Femur (tissue), 1 donor: ENCODE results near the gene CCDC9B.

ENCODE experiments used
- DNase-seq: peaks from one replicate; pipeline ENCODE4 v3.0.0-alpha.2; 2017

Gene CCDC9B

DNA sequence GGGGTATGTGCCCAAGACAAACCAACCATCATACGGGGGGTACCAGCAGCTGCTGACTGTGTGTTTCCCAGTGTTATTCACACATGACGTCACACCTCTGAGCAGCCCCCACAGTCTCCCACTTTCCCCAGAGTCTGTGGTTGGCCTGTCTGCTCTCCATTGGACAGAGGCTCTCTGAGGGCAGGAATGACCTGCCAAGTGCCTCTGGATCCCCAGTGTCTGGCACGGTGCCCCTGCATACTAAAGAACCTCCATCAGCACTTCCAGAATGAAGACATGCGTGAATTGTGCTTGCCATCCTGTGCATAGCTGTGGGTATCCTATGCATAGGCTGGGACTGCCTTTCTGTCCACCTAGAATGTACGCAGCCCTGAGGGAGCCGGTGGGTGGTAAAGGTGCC is 3.5 kb upstream of the CCDC9B start:
- no peak for DNase-seq

DNA sequence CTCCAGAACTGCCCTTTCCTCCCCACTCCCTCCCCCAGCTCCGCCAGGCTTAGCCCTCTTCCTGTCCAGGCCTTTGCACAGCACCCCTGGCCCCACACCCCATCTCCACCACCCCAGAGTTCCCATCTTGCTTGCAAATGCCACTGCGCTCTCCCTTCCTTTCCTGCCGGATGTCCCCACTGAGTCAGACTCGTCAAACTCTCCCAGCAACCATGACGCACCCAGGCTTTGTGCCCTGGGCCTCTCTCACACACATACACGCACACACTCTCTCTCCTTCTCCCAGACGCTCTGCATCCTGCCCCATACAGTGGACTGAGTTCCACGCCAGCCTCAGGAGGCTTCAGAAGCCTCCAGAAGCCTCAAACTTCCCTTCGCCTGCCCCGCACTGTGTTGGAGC is 2.8 kb upstream of the CCDC9B start:
- peak; percentile 39 for DNase-seq

DNA sequence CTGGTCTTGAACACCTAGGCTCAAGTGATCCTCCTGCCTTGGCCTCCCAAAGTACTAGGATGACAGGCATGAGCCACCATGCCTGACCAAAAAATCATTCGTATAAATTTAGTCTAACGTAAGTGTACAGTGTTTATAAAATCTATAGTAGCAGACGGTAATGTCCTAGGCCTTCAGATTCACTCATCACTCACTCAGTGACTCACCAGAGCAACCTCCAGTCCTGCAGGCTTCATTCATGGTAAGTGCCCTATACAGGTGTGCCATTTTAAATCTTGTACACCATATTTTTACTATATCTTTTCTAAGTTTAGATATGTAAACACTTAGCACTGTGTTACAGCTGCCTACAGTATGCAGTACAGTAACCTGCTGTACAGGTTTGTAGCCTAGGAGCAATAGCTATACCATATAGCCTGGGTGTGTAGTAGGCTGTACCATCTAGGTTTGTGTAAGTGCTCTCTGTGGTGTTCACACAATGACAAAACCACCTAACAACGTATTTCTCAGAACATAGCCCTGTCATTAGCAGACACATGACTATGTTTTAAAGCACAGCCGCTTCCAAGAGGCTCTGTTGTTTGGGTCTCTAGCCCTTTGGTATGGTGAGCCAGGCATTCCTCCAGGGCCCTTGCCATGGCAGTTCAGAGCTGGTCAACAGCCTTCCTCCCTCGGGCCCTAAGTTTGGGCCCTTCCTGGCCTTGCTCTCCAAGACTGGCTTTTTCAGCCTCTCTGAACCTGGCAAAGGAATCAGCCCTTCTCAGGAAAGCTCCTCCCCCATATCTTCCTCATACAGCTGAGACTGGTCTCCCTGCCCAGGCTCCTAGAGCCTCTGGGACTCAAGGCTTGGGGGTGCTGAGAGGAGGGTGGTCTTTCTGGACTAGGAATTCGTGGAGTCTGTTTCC is 1.9 kb upstream of the CCDC9B start:
- no peak for DNase-seq

DNA sequence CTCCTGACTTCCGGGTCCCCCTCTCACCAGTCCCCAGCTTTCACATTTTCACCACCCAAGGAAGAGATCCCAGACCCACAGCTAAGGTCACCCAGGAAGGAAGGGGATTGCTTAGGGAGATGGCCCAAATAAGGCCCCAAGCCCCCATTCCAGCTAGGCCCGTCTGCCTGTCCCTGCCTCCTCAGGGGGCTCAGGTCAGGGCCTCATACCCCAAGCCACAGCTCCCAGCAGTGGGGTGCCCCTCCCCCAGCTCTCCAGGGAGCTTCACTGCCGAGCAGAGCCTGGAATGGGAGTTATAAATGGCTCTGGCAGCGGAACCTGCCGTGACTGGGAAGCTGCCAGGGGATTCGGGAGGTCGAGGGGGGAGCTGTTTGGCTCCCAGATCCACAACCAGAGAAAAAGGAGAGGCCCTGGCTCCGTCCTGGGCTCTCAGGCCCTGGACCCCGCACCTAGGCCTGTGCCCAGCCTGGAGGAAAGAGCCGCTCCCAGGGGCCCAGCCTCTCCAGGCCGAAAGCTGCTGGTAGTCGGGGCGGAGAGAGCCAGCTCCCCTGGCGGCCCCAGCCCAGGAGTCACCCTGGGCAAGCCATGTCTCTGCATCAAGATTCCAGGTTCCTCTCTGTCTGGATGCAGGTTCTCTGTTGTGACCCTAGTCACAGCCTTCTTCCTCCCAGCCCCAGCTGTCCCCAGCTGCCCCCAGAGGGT is 550 bp downstream of the CCDC9B start:
- peak; percentile 82 for DNase-seq

DNA sequence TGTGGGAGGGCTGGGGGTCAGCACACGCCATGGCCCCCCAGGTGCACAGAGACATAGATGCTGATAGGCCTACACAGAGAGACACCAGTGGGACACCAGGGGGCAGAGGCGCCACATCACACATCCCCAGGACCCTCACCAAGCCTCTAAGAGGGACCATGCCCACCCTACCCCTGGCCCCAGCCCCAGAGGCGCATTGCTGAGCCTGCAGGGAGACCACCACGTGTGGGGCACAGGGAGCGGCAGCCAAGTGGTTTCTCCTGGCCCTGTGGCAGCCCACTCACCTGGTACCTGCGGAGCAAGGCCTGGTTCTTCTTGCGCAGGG is 1.2 kb downstream of the CCDC9B start:
- no peak for DNase-seq

DNA sequence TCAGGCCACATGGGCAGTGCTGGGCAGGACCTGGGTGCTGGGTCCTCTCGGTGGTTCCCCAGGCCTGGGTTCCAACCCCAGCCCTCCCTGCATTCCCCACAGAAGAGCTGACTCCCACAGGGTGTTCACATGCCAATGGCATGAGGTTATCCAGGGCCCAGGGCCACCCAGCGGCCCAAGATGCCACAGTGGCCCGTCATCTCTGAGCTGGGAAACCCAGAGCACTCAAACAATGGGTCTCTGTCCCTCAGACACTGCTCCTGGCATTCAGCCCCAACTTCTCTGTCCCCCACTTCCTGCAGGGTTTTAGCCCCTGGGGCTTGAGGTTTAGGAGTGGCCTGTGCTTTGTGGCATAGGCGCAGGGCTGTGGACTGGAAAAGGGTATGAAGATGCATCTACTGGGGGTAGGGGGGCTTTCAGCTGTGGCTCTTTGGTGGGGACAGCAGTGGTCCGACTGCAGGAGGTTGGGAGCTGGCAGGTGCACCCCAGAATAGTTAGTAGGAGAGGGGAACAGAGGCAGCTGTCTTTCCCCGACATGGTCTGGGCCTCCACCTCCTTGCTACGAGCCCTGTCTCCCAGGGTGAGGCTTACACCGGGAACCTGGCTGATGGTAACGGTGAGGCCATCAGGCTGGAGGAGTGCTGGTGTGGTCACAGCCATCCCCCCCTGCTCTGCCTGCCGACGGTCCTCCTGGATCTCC is 1.7 kb downstream of the CCDC9B start:
- no peak for DNase-seq

DNA sequence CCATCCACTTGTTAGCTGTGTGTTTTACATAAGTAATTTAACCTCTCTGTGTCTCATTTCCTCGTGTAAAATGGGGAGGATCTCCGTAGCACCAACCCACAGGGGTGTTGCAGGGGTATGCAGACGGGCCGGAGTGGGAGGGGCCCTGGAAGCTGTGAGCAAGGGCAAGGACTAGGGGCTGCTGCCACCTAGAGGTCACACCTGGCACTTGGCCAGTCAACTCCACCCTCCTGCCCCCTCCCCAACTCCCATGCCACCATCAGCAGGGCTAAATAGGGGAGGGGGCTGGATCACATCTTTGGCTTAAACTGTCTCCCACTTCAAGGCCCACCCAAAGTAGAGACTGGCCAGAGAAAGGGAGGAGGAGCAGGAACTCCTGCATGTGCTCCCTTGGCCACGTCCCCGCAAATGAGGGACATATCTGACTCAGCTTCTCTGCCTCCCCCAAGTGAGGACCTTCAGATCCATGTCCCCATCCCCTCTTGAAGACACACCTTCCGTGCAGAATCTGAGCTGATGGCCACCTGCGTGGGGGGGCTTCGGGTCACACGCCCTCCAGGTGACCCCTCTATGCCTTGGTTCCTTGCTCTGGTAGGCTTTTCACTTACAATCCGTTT is 2.6 kb downstream of the CCDC9B start:
- DNase-seq, result peak; percentile 76

DNA sequence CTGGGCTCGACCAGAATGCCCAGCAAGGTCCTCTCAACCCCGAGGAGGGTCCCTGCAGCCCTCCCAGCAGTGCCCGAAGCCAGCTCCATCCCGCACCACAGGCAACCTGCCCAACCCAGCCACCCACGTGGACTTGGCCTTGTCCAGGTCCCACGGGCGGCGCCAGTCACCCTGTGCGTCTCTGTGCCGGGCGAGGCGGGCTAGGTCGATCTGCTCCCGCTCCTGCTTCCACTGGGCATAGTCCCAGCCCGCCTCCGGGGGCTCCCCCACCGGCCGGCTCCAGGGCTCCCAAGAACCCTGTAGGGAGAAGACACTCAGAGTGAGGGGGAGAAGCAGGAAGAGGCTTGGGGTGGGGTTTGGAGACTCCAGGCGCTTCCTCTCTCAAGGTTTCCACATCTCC is 3.1 kb downstream of the CCDC9B start:
- DNase-seq, result no peak

DNA sequence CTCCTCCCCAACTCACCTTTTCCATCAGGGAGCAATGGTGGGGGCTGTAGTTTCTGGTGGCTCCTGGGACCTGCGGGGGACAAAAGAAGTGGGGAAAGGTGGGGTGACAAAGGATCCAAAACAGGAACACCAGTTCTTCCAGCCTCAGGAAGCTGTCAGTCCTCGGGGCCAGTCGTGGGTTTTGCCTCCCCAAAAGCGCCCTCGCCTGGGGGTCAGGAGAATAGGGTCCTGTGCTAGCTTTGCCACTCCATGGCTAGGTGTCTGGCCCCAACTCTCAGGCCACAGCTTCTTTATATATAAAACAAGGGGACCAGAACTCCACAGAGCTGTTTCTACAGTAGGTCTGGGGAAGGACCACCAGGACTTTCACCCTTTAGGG is 4.0 kb downstream of the CCDC9B start:
- DNase-seq, result no peak

DNA sequence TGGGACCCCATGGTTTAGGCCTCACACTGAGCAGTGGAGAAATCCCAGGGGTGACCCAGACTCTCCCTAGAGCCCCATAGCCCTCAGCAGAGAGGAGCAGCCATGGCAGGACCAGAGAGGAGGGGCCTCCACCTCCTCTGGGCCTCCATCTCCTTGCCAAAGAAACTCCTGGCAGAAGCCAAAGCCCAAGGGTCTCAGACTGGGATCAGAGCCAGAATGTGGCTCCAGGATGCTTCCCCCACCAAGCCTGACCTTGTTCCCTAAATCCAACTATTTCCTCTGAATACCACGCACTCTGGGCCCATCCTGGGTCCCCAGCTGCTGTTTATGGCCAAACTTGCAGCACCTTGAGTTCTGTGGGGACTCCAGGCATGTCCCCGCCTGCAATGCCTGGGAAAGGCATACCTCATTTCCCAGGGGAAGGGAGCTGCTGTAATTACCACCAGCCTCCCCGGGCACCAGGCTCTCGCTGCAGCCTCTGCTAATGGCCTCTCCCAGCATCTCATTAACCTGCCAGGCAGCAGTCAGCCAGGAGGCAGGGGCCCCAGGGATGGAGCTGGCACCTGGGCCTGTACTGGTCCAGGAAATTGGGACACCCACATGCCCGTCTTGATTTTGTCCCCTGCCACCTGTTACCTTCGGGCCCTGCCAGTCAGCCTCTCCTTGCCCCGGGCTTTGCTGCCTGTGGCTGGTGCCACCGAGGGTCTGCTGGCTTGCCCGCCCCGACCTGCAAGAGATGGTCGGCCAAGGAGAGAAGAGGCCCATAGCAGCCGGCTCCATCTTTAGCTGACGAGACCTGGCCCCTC is 4.6 kb downstream of the CCDC9B start:
- no peak for DNase-seq

DNA sequence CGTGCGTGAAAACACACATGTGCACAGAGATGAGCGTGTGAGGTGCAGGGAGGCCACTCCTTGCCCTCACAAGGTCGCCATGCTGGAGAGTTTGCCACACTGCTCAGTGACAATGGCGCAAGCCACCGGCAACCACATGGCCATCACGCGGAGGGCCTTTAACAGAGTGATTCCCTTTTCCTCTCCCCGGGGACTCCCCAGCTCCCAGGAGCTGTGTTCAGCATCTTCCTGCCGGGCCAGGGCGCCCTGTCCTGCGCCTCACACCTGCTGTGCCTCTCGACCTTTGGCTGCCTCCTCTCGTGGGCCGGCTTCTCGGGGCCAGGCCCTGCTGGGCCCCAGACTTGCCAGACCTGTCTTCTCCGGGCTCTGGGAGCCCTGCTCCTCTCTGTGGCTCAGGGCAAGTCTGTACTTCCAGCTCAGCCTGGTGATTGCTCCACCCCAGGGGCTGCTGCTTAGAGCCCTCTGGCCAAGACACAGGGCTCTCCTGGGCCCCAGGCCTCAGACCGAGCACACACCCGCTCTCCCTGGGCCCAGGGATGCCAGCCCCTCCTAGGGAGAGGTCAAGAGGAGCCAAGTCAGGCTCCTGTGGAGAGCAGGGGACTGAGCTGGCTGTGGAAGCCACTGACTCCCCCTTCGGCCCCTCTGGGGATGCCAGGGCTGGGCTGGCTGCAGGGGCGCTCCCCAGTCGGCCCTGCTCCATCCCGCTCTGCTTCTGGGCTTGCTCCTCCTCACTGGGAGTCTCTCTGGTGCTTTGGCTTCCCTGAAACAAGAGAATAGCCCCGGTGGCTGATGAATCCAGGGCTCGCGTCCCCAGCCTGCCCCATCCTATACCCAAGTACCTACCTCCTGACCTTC is 5.6 kb downstream of the CCDC9B start:
- DNase-seq, result no peak

DNA sequence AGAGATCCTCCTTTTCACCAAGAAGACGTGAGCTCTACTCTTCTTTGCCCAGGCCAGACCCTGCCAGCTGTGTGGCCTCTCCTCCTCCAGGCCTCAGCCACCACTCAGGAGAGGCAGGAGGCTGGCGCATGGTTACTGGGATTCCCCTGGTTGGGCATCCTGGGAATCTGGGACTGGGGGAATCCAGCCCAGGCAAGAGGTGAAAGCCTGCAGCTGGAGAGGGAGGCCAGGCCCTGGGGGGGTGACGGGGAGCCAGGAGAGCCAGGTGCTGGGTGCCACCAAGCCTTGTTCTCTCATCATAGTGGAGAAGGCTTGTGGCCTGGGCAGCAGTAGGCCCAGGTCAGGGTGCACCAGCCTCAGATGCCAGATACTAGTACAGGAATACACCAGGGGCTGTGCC is 6.2 kb downstream of the CCDC9B start:
- DNase-seq, result no peak

DNA sequence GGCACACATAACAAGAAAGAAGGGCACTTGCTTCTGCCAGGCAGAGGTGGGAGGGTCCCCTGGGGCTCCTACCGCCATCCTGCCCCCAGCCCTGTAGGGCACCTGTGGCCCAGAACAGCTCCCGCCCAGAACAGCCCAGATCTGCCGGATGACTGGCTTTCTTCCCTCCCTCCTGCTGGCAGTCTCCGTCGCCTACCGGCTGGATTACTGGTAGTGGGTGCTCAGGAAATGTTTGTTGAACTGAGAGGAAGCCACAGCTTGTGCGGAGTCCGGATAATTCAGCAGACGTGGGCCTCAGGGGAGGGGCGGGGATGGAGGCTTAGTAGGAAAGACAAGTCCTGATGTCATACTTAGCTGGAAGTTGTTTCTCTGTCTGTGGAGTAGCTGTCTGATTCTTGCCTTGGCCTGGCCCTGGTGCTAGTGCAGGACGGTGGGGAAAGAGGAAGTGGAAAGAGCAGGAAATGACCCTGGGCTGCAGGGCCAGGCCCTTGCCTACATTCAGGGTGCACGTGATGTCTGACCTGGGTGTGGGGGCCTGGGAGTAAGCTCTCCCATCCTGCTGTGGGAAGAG is 6.7 kb downstream of the CCDC9B start:
- DNase-seq, result peak; percentile 88

DNA sequence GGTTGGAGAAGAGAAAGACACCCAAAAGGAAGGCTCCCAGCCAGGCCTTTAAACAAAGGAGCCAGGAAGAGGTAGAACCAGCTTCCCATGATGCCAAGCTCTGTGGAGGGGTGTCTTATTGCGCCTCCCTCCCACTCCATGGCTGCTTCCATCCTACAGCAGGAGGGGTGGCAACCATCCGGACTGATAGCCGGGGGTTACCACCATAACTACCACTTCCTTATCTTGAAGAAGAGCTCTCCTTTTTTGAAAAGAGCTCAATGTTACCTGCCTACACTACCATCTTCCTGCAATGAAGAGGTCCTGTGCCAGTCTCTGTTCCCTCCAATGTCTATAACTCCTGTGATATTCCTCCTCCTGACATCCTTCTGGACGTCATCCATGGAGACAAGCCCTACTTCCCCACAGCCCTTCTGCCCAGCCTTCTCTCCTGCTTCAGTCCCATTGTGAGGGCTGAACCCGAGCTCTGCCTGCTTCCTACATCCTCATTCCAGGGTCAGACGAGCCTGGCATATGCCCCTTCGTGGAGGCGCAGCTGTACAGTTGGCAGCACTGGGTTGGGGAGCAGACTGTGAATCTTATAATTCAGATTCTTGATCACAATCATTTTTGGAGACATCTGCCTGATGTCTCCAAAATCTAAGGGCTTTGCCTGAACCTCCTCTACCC is 8.5 kb downstream of the CCDC9B start:
- DNase-seq, result no peak

DNA sequence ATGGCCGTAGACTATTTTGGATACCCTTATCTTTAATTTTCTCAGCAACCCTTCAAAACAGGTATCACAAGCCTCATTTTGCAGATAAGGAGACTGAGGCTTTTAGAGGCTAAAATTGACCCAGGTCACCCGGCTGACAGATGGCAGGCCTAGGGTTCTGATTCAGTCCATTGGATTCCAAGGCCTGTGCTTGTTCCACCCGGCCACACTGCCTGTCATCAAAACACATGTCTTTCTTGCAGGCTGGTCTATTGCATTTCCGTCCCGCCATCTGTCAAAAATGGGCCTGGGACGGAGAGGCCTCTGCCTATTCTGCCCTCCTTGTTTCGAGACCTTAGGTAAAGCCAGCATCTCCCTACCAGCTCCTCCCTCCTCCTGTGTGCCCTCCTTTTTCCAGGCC is 9.1 kb downstream of the CCDC9B start:
- no peak for DNase-seq

DNA sequence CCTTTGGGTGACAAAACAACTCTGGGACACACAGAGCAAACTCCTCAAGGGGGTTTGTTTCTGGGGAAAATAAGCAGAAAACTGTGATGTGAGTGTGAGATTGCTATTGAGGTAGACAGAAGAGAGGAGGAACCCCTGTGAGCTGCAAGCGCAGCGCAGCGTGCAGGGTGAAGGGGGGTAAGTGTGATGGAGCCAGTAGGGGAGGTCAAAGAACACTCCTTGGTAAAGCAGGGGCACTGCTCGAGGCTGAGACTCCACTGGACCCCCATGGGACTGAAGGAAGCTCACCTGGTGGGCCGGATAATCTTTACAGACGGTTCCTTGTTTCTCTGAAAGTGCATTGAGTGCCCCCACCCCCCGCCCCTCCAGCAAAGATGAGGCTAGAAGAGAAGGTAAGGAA is 9.7 kb downstream of the CCDC9B start:
- no peak for DNase-seq

DNA sequence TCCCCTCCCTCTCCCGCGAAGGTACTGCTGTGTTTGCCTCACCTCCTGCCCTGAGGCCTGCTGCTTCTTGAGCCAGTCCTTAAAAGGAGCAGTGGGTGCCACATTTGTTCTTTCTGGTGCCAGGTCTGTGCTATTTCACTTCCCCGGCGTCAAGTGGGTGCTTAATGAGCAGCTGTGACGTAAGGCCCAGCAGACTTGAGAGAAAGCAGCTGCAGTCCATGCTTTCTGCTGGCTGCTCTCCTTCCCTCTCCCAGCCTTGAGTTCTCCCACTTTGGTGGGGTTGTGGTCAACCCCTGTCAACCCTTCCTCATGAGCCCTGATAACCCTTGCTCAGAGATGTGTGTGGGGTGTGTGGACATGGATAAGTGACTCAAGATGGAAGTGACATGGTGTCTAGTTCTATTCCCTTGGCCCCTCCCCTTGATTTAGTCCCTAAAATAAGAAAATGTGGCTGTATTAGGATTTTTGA is 10.3 kb downstream of the CCDC9B start:
- DNase-seq, result no peak

DNA sequence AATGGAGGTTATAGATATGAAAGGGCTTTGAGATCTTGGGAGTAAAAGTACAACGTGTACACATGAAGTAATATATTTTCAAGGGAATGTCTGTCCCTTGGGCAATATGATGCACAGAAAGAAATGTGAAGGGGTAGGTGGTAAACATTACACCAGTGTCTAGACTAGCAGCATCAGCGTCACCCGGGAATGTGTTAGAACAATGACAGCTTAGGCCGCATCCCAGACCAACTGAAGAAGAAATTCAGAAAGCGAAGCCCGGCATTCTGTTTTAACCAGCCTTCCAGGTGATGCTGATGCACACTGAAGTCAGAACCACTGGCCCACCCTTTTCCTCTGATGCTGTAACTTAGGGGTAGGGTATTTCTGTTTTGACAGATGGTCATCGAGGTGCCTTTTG is 10.9 kb downstream of the CCDC9B start:
- DNase-seq, result no peak

DNA sequence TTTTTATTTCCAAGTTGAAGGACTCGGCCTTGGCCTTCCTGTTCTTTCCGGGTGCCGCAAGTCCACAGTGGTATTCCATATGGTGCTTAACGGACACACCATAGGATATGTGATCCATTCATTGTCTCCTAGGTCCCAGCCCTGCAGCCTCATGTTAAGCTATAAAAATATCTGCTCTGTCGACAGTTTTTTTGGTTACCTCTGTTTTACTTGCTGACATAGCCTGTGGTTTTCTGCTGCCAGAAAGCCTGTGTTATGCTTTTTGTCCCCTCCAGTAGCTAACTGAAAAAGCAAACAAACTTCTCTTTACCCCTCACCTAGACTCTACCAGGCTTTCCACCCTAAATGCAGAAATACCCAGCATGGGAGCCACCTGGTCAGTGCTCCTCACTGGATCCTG is 12.0 kb downstream of the CCDC9B start:
- no peak for DNase-seq

DNA sequence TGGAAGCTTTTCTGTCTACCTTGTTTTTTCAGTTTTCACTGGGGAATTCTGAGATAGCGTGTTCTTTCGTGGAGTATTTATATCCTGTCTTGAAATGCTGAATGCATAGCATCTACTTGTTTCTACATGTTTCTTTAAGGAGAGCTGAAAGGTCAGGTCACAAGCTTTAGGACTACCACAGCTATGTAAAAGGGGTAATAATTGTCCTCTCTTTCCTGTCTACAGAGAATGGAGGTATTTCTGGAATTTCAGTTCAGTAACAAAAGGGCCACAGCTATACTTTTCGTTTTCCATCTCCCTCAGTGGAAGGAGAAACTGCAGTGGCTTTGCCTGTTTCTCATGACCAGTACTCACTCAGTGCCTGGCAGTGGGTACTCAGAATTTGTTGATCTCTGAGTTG is 12.6 kb downstream of the CCDC9B start:
- no peak for DNase-seq

DNA sequence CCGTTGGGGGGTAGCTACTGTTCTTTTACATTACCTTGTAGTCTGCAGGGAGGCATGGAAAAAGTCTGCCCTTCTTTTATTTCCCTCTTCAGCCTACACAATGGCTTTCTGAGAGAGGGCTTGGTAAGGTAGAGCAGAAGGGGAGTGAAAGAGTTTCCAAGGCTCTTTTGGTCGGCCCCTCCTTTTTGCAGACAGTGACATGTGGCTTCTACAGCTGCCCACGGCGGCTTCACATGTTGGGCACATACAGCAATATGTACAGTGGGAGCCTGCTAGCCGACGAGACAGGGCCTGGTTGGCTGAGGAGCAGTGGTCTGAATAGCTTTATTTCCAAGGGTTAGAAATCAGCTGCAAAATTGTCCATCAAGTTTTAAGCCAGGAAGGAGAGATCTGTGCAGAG is 13.3 kb downstream of the CCDC9B start:
- DNase-seq, result no peak
